GM23338 (cell line): ENCODE measurements around the gene DNMT1.

Source experiments
- EZH2 ChIP-seq: fragments of 200-600 bp; sonication (generic); IDR thresholded peaks from one replicate; pipeline ENCODE4 v1.8.0; 2017; ENCODE audit warnings: antibody characterized with exemption, mild to moderate bottlenecking, low read depth; ENCODE audit not compliant: unreplicated experiment
- EZH2phosphoT487 ChIP-seq: fragments of 200-600 bp; sonication (generic); IDR thresholded peaks from one replicate; pipeline ENCODE4 v1.8.1; 2018; ENCODE audit warnings: antibody characterized with exemption; ENCODE audit not compliant: unreplicated experiment
- NANOG ChIP-seq: IDR thresholded peaks from 2 replicates; pipeline ENCODE4 v1.6.1; 2016; ENCODE audit warnings: antibody characterized with exemption, borderline replicate concordance
- POLR2AphosphoS5 ChIP-seq: IDR thresholded peaks from 2 replicates; pipeline ENCODE4 v1.6.1; 2016; ENCODE audit warnings: antibody characterized with exemption, low read depth
- REST ChIP-seq: IDR thresholded peaks from one replicate; pipeline ENCODE4 v1.6.1; 2018; ENCODE audit warnings: antibody characterized with exemption; ENCODE audit not compliant: unreplicated experiment
- TF ChIP-seq, protein P1 (sequence below), 2 experiments: fragments of 200-600 bp in 1 of 2; sonication (generic) in 1 of 2; conservative IDR thresholded peaks; 2 replicates each; pipeline versions ENCODE4 v1.5.1 to v1.6.1; 2016 to 2017; ENCODE audit warnings: antibody characterized with exemption in 2 of 2, low read depth in 2 of 2, mild to moderate bottlenecking in 2 of 2, moderate library complexity in 1 of 2

- TF ChIP-seq POLR2AphosphoS5 (no peak), EZH2 (no peak), EZH2phosphoT487 (no peak), NANOG (no peak), REST (no peak)
- TF ChIP-seq, protein P1, sequence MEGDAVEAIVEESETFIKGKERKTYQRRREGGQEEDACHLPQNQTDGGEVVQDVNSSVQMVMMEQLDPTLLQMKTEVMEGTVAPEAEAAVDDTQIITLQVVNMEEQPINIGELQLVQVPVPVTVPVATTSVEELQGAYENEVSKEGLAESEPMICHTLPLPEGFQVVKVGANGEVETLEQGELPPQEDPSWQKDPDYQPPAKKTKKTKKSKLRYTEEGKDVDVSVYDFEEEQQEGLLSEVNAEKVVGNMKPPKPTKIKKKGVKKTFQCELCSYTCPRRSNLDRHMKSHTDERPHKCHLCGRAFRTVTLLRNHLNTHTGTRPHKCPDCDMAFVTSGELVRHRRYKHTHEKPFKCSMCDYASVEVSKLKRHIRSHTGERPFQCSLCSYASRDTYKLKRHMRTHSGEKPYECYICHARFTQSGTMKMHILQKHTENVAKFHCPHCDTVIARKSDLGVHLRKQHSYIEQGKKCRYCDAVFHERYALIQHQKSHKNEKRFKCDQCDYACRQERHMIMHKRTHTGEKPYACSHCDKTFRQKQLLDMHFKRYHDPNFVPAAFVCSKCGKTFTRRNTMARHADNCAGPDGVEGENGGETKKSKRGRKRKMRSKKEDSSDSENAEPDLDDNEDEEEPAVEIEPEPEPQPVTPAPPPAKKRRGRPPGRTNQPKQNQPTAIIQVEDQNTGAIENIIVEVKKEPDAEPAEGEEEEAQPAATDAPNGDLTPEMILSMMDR (conservative IDR thresholded peaks at IDR 0.05; ENCODE audit: low read depth in 2 of 2), result no peak
Observed at GRCh38 chr19:10149427-10149826, 45.3 kb downstream of the DNMT1 start.
